ENCODE results near the gene FAM20B. TPM values are rescaled to one million over a fixed set of nuclear protein-coding genes. Genes with fewer than 3 reads are reported as not detected.

Gene FAM20B
- total RNA-seq, 1 experiment from 2014 or later: 35.4 TPM

GRCh38 chr1:179119513-179119912, 93.8 kb downstream of the FAM20B start:
- no peak overlapping the region for H4K5ac ChIP-seq (ENCODE audit: insufficient read length, low read depth, low read length)
- H3K9me3 ChIP-seq (ENCODE audit: control insufficient read depth, low read depth, low read length): no peaks in the 10 kb centered on the region
- Mint-ChIP-seq H3K4me3 (no peak overlapping the region), H3K4me1 (peaks cover 8 to 16% of the 10 kb centered on the region in 2 experiments), H3K27me3 (ENCODE audit: low read depth) (no peaks in the 10 kb centered on the region), H3K9me3 (no peaks in the 10 kb centered on the region), H3K27ac (peak overlapping the region in 2 of 3 experiments; percentile 24 to 89; a peak in 4 of 7 replicates), H3K36me3 (ENCODE audit: insufficient read depth in 1 of 3, low read depth in 3 of 3) (peaks cover 20 to 38% (median 27%) of the 10 kb centered on the region in 3 experiments)
- H2BK12ac ChIP-seq (ENCODE audit: insufficient read length, low read depth, low read length): no peak overlapping the region
- H2BK15ac ChIP-seq (ENCODE audit: low read depth, low read length): no peak overlapping the region
- H4K8ac ChIP-seq (replicated peaks; ENCODE audit: insufficient read length, low read depth, low read length): no peak overlapping the region
- no peak overlapping the region for H3K9ac ChIP-seq (ENCODE audit: extremely low read depth, insufficient read length, low read length)
- H3K27me3 ChIP-seq (ENCODE audit: insufficient read depth, low read length): no peaks in the 10 kb centered on the region
- no peak overlapping the region for H3K18ac ChIP-seq (ENCODE audit: insufficient read length, low read depth, low read length)
- H2BK120ac ChIP-seq (ENCODE audit: low read depth, low read length, poor library complexity, severe bottlenecking): no peak overlapping the region
- H2BK20ac ChIP-seq (ENCODE audit: low read depth, low read length, poor library complexity, severe bottlenecking): no peak overlapping the region
- no peaks in the 10 kb centered on the region for H3K79me1 ChIP-seq (ENCODE audit: insufficient read depth, low read depth, low read length, poor library complexity, severe bottlenecking)
- no peak overlapping the region for H3K4me2 ChIP-seq (ENCODE audit: insufficient read depth, insufficient read length, low read length)
- no peak overlapping the region for H3K23ac ChIP-seq (ENCODE audit: insufficient read length, low read depth, low read length)
- no peak for DNase-seq
- H3K27ac ChIP-seq (ENCODE audit: insufficient read length, low read depth, low read length): no peak overlapping the region
- no peak overlapping the region for H2AFZ ChIP-seq (ENCODE audit: low read length)
- TF ChIP-seq, protein P1, sequence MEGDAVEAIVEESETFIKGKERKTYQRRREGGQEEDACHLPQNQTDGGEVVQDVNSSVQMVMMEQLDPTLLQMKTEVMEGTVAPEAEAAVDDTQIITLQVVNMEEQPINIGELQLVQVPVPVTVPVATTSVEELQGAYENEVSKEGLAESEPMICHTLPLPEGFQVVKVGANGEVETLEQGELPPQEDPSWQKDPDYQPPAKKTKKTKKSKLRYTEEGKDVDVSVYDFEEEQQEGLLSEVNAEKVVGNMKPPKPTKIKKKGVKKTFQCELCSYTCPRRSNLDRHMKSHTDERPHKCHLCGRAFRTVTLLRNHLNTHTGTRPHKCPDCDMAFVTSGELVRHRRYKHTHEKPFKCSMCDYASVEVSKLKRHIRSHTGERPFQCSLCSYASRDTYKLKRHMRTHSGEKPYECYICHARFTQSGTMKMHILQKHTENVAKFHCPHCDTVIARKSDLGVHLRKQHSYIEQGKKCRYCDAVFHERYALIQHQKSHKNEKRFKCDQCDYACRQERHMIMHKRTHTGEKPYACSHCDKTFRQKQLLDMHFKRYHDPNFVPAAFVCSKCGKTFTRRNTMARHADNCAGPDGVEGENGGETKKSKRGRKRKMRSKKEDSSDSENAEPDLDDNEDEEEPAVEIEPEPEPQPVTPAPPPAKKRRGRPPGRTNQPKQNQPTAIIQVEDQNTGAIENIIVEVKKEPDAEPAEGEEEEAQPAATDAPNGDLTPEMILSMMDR (conservative IDR thresholded peaks at IDR 0.05): no peak
- H2BK5ac ChIP-seq (ENCODE audit: insufficient read length, low read length): no peak overlapping the region
- H4K91ac ChIP-seq (ENCODE audit: insufficient read length, low read depth, low read length): no peak overlapping the region
- H3K79me2 ChIP-seq (ENCODE audit: insufficient read depth, low read length): no peaks in the 10 kb centered on the region
- no peaks in the 10 kb centered on the region for H4K20me1 ChIP-seq (ENCODE audit: control insufficient read depth, insufficient read depth, insufficient read length)
- H2AK5ac ChIP-seq (ENCODE audit: insufficient read length, low read length): no peak overlapping the region
- no peak overlapping the region for H3K56ac ChIP-seq (ENCODE audit: insufficient read length, low read depth, low read length)
- H3K23me2 ChIP-seq (ENCODE audit: insufficient read length, low read depth, low read length, poor library complexity, severe bottlenecking): no peaks in the 10 kb centered on the region
- H3K4ac ChIP-seq (ENCODE audit: low read depth, low read length): no peak overlapping the region
- 0 out of 2 replicates have a peak, but pooled peaks cover 4% of the 10 kb centered on the region for H3K4me1 ChIP-seq (ENCODE audit: insufficient read depth, low read length)
- H3T11ph ChIP-seq (ENCODE audit: low read length): no peak overlapping the region
- H3K14ac ChIP-seq (ENCODE audit: insufficient read depth, low read length): no peak overlapping the region

Measured in H9 (cell line).